GM19438 (cell line): ENCODE results near the gene OPN4.
"Not testable (repeated sequence)": the region's sequence is repeated elsewhere in the genome, so short reads cannot be mapped to it uniquely, and the experiment has no call there.

ENCODE experiments used
- ATAC-seq: cut with Tn5 transposase; IDR thresholded peaks from one replicate; pipeline ENCODE4 v1.9.1; 2021; ENCODE audit warnings: low read depth; ENCODE audit not compliant: unreplicated experiment

OPN4 gene, protein sequence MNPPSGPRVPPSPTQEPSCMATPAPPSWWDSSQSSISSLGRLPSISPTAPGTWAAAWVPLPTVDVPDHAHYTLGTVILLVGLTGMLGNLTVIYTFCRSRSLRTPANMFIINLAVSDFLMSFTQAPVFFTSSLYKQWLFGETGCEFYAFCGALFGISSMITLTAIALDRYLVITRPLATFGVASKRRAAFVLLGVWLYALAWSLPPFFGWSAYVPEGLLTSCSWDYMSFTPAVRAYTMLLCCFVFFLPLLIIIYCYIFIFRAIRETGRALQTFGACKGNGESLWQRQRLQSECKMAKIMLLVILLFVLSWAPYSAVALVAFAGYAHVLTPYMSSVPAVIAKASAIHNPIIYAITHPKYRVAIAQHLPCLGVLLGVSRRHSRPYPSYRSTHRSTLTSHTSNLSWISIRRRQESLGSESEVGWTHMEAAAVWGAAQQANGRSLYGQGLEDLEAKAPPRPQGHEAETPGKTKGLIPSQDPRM

DNA sequence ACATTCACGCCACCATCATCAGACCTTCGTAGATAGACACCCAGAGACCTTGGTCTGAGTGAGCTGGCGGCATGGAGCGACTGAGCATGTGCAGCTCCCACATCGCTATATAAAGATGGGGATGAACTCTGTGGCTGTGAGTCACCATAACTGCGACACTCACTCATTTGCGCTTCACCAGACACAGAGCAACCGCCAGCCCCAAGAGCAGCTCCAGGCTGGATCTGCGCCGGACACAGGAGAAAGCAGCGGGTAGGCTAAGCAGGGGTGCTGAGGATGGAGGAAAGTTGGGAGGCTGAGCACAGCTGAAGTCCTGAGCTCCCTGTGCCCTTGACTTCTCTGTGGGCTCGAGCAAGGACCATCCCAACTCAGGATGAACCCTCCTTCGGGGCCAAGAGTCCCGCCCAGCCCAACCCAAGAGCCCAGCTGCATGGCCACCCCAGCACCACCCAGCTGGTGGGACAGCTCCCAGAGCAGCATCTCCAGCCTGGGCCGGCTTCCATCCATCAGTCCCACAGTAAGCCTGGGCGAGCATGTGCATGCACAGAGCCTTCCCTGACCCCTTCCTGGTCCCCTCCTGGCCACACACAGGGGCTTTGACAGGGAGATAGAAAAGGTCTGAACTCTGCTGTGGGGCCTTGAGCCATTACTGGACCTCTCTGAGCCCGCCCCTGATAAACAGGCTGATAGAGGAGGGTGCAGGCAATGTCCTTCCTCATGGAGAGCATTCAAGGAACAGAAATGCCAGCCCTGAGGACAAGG is at the start of gene OPN4:
OPN4 (plus strand) TSS at position 137 of the 762 bp plus-strand sequence; CDS start at position 374, 237 bp downstream.
- ATAC-seq: no peak

DNA sequence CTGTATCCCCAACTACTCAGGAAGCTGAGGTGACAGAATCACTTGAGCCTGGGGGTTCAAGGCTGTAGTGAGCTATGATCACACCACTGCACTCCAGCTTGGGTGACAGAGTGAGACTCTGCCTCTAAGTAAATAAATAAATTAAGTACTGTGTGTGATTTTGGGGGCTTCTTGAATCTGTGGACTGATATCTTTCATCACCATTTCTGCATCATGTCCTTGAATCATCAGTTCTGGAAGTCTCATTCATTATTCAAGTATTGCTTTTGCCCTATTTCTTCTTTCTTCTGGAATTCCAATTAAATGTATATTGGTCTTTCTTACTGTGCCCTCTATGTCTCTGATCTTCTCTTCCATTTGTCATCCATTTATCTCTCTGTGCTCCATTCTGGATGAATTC is 46.7 kb upstream of the OPN4 start:
- ATAC-seq: no peak

DNA sequence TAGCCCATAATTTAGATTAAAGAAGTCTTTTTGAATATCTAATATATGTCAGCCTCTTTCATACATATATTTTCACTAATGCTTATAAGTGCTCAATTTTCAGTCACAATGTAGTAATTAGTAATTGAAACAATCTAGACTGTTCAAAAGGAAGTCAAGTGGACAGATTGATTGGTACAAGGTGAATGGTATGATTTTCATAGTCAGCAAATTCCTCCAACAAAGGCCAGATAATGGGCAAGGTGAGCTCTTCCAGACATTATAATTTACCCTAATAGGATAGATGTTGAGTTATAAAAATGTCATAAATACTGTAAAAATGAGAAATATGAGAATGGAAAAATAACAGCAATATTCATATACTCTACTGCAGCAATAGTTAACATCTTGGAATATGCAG is 44.4 kb upstream of the OPN4 start:
- ATAC-seq: no peak

DNA sequence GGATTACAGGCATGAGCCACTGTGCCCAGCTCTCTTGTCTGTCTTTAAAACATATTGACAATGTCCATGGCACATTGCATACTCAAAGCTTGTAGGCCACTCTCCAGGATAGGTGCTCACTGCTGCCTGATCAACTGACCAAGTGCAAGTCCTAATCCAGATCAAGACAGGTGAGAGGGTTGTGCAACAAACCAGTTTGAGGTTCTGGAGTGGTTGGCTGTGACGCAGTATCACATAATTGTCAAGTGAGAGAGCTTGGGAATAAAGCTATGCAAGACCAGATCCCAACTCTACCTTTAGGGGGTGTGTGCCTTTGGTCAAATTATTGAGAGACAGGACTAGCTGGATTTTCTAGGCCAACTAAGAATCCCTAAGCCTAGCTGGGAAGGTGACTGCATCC is 43.0 kb upstream of the OPN4 start:
- ATAC-seq: no peak

DNA sequence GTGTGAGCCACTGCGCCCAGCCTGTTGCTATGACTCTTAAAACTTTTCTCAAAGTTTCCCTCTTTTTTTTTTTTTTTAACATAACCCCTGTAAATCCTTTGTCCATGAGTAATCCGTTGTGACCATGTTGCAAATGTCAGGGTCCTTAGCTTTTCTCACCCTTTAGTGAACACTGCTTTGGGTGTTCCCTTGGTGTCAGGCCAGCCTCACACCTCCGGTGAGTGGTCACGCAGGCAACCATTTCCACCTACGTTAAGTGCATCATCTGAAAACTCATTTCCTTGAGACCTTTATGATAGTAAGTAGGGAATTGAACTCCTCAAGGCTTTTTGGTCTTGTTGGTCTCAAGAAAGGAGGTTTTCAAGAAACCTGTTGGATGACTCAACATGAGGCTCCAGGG is 41.3 kb upstream of the OPN4 start:
- ATAC-seq: no peak

DNA sequence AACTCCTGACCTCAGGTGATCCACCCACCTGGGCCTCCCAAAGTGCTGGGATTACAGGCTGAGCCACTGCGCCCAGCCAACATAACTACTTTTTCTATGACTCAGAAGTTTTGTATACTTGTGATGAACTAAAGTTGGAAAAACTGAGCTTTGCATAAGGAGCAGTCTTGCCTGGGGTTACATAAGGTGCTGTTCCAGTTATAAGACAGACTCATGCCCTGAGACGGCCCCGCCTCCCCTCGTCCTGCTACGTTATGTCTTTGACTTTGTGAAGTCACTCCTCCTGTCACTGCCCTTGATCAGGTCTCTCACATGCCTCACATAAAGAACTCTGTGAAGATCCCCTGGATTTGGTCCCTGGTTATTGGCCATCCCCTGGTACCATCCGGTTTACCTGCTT is 40.4 kb upstream of the OPN4 start:
- ATAC-seq: no peak

DNA sequence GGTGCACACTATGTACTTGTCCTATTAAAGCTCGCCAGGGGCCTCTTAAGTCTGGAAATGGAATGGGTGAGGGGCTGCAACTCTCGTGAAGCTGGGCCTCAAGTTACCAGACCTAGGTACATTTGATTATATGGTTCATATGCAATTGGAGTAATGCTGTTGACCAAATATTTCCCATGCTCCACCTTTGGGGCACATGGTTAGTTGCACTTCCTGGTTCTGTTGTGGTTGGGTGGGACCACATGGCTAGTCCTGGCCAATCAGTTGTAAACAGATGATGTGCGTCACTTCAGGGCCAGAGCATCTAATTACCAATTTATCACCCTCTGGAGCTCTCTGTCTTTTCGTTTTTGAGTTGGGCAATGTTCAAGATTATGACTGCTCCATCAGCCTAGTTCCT is 39.5 kb upstream of the OPN4 start:
- no peak for ATAC-seq

DNA sequence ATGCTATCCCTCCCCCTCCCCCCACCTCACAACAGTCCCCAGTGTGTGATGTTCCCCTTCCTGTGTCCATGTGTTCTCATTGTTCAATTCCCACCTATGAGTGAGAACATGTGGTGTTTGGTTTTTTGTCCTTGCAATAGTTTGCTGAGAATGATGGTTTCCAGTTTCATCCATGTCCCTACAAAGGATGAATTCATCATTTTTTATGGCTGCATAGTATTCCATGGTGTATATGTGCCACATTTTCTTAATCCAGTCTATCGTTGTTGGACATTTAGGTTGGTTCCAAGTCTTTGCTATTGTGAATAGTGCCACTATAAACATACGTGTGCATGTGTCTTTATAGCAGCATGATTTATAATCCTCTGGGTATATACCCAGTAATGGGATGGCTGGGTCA is 37.1 kb upstream of the OPN4 start:
- not testable (repeated sequence) for ATAC-seq

DNA sequence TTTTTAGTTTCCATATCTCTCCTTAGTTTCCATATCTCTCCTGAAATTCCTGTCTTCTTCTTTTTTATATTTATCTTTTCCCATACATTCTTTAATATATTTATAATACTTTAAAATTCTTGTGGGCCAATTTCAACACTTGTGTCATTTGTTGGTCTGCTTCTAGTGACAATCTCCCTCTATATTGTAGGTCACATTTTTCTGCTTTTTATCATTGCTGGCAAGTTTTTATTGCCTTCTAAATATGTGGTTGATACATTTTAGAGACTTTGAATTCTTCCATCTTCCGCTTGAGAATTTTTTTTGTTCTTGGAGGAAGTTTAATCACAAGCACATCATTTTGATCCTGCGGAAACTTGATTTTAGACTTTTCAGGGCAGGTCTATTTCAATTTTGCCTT is 26.0 kb upstream of the OPN4 start:
- ATAC-seq: no peak

DNA sequence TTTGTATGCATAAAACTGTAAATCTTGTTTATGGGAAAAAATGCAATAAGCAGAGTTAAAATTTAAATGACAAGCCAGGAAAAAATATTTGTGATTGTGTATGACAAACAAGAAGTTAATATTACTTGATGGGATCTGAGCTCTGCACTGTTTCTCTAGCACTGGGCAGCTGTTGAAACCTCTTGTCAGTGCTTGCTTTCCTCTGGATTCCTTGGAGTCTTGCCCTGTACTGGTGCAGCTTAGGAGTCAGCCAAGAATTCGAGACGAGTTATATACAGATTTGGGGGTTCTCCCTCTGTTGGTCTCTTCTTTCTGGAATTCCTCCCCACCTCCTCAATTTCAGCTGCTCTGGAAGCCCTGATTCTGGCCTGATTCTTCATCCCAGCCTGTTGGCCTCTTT is 24.3 kb upstream of the OPN4 start:
- ATAC-seq: no peak

DNA sequence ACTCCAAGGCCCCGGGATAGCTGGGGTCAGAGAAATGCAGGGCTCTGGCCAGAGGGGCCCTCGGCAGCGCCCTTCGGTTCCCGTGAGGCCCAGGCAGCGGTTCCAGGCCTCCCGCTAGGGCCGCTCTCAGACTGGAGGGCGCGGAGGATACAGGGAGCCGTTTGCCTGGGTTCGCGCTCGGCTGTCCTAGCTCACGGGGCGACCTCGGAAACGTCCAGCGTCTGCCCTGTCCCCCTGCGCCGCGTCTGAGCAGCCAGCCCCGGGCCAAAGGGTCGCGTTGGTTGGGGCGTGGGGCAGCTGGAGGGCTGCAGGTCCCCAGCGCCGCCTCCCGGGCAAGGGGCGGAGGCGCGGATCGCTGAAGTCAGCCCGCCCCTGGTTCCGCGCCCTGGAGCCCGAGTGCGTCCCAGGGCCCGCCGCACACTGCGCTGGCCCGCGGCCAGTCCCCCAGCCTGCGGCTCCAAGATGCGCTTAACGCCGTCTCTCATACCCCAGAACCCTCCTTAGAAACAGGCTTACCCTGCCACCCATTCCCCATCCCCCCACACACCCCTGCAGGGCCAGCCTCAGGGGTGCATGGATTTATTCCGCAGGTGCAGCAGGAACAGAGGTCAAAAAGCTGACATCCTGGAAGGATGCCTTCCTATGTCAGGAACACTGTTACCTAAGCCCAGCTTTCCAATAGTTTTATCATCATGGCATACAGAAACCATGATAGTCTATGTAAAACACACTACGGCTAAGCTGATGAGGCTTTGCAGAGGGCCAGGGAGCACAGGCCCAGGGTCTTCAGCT is 22.1 kb upstream of the OPN4 start:
- no peak for ATAC-seq

DNA sequence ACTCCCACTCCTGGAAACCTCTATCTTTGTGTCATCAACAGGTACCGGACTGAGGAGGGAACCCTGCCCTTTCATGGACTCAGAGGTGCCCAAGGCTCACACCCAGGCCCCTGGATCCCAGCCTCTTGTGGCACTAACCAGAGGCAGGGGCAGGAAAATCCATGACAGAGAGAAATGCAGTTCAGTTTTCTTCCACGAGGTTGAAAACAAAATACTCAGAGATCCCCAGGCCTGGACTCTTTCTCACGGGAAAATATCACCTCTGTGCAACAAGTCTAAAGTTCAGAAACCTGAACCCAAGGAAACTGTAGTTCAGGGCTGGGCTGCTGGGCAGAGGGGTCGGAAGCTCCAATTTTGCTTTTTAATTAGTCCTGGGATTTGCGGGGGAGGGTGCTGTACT is 21.4 kb upstream of the OPN4 start:
- ATAC-seq: no peak

DNA sequence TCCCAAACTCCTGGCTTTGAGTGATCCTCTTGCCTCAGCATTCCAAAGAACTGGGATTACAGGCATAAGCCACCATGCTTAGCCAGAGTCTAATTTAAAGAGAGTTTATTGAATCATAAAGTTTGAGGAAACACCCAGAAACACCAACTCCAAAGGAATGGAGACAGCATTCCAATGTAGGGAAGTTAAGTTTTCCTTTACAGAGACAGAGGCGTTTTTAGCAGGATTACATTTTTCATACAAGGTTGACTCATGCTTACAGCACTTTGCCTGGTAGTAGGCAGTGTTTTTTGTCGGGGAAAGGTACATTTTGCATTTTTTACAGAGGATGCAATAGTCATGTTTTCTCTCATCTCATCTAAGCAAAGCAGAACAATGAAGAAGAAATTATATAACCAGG is 18.9 kb upstream of the OPN4 start:
- ATAC-seq: no peak

DNA sequence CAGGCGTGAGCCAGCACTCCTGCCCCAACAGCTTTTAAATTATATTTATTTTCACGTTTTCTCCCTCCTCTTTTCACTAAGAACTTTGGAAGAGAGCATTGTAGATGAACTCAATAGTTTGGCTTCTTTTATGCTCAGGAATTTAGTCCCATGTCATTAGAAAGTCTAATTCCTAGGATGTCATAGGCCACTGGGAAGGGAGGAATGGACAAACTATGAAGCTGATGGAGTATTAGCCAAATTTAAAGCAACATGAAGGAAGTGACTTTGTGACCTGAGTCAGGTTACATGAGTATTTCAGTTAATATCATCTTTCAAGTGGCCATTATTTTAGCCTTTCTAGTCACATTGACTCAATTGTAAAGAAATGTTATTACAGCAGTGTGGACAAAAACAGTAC is 18.0 kb upstream of the OPN4 start:
- ATAC-seq: no peak

DNA sequence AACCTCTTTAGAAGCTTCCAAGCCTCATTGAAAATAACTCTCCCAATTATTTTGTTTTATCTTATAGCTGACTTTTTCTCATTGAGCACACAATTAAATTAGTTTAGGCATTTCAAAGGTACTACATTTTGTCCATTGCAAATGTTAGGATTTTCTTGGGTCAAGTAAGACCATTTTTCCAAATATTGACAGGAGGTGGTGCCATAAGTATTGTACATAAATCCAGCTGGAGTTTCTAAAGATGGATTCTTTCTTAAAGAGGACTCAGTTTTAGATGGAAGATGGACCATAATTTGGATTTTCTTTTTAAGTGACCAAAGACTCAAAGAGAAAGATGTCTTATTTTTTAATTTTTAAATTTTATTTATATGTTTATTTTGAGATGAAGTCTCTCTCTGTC is 12.3 kb upstream of the OPN4 start:
- ATAC-seq: no peak

DNA sequence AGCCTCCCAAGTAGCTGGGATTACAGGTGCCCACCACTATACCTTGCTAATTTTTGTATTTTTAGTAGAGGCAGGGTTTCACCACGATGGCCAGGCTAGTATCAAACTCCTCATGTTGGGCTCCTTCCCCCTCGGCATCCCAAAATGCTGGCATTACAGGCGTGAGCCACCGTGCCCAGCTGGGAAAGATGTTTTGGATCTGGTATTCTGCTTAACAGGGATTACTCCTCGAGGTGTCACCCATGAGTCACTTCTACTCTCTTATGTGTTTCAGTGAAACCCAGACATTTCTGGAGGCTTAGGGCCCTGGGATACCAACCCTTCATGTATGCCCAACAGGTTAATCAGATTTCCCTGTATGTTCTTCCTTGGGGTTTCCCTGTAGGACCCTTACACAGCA is 11.8 kb upstream of the OPN4 start:
- ATAC-seq: no peak

DNA sequence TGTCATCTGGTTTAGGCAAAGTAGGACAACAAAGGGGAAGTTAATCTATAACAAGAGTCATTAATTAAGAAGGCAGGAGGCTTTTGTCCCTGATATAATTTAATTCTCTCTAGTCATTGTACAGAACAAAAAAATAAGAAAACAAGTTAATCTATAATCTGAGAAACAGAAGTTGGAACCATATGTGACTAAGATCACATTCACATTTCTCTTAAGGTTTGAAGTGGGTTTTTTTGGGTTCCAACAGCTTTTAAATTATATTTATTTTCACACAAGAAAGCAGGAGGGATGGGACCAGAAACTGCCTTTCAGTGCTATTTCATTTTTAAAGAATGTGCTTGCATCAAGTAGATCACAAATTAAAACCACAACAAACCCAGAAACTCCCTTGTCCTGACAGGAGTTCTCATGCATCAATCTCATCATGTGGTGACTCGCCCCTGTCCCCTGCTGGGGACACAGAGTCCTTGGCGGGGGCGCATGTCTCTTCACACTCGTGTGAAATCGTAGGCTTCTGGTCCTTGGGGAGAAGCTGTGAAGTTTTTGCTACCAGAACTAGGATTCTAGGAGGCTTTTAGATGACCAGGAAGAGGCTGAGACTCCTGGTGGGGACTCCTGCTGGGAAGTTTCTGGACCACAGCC is 10.1 kb upstream of the OPN4 start:
- no peak for ATAC-seq

DNA sequence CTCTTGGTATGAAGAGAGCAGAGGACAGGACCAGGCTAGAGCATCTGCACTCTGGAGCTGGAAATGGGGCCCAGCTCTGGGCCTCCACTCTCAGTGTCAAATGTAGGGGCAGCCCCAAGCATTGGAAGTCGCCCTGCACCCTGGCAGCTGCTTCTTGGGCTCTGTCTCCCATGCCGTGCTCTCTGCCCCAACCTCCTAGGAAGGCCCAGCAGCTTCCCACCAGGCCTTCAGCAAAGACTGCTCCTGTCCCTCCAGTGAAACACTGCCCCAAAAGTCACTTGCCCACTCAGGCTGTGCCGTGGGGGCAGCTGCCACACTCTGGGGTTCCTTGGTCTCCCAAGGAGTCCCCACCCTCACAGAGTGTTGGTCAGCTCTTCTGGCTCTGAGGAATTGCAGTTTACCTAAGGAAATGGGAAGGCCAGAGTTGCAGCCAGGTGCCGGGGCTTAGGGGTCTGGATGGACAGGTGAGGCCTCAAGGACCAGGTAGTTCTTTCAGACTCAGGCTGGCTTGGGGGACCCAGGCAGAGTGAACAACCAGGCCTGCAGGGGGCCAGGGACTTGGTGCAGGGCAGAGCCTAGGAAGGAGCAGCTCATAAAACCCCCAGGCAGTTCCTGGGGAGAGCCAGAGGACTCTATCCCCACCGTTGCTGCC is 9.4 kb upstream of the OPN4 start:
- no peak for ATAC-seq

DNA sequence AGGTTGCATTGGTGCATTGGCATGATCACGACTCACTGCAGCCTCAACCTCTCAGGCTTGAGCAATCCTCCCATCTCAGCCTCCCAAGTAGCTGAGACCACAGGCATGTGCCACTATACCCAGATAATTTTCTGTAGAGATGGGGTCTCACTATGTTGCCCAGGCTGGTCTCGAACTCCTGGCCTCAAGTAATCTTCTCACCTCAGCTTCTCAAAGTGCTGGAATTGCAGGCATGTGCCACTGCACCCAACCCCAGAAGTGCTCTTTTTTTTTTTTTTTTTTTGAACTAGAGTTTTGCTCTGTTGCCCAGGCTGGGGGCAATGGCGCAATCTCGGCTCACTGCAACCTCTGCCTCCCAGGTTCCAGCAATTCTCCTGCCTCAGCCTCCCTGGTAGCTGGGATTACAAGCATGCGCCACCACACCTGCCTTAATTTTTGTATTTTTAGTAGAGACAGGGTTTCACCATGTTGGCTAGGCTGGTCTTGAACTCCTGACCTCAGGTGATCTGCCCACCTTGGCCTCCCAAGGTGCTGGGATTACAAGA is 8.7 kb upstream of the OPN4 start:
- not testable (repeated sequence) for ATAC-seq

DNA sequence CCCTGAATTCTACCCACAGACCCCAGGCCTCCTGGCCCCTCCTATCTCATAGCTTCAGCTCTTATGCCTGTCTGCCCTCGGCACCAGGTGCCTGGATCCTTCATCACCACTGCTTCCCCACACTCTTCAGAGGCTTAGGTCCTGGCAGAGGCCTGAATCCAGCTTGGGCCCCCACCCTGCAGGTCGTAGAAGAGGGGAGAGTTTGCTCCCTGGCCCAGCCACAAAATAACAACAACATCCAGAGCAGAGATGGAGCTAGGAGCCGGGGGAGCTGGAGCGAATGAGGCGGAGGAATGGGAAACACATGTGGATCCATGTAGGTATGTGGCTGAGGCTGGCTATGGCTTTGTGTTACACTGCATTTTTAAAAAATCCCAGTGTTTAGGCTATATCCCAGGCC is 7.8 kb upstream of the OPN4 start:
- ATAC-seq: no peak
